Measurements from ENCODE around the gene RARA.

DNA sequence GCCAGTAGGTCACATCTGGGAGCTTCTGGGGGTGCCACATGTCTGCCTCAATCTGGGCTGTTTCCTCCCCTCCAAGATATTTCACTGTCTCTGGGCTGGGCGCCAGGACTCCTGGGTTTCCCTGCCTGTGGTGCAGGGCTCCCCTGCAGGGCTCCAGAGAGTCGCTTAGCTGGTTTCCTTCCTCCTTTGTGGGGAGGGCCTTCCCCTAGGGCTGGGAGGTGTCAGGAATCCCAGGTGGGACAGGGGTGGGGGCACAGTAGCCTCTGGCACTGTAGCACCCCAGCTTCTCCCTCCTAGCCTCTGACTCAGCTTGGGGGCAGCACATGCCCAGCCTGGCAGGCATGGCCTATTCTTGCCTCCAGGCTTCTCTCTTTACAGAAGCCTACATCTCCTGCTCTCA is 2.6 kb downstream of the RARA start:
- TF ChIP-seq, protein P1, sequence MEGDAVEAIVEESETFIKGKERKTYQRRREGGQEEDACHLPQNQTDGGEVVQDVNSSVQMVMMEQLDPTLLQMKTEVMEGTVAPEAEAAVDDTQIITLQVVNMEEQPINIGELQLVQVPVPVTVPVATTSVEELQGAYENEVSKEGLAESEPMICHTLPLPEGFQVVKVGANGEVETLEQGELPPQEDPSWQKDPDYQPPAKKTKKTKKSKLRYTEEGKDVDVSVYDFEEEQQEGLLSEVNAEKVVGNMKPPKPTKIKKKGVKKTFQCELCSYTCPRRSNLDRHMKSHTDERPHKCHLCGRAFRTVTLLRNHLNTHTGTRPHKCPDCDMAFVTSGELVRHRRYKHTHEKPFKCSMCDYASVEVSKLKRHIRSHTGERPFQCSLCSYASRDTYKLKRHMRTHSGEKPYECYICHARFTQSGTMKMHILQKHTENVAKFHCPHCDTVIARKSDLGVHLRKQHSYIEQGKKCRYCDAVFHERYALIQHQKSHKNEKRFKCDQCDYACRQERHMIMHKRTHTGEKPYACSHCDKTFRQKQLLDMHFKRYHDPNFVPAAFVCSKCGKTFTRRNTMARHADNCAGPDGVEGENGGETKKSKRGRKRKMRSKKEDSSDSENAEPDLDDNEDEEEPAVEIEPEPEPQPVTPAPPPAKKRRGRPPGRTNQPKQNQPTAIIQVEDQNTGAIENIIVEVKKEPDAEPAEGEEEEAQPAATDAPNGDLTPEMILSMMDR (IDR thresholded peaks at IDR 0.05) = peak in 1 of 3 experiments; percentile 16
- no peak for TF ChIP-seq POLR2A (IDR thresholded peaks at IDR 0.05; ENCODE audit: low read depth)
- peak in 1 of 2 donors; percentile 32 for TF ChIP-seq POLR2AphosphoS5 (IDR thresholded peaks at IDR 0.05)
- TF ChIP-seq EP300 (IDR thresholded peaks at IDR 0.05) = no peak
